Mucosa of stomach (tissue), 1 donor: ENCODE data around the gene DYSF.

Experiments
- H3K27me3 ChIP-seq: one replicate; pipeline ENCODE4 v1.7.0; 2013; ENCODE audit warnings: mild to moderate bottlenecking, low read length; ENCODE audit not compliant: control insufficient read depth, insufficient read depth
- H3K36me3 ChIP-seq: one replicate; pipeline ENCODE4 v1.7.0; 2013; ENCODE audit warnings: low read length; ENCODE audit not compliant: control insufficient read depth, insufficient read depth
- H3K4me1 ChIP-seq: one replicate; pipeline ENCODE4 v1.7.0; 2013; ENCODE audit warnings: mild to moderate bottlenecking, low read length; ENCODE audit not compliant: control insufficient read depth, insufficient read depth
- H3K4me3 ChIP-seq: one replicate; pipeline ENCODE4 v1.7.0; 2013; ENCODE audit warnings: low read length
- H3K9ac ChIP-seq: one replicate; pipeline ENCODE4 v1.7.0; 2013; ENCODE audit warnings: mild to moderate bottlenecking, low read length, moderate library complexity
- H3K9me3 ChIP-seq: one replicate; pipeline ENCODE4 v1.7.0; 2013; ENCODE audit warnings: mild to moderate bottlenecking, low read length, moderate library complexity; ENCODE audit not compliant: control insufficient read depth
- donor health status: Pancreatic carcinoma.

Gene DYSF

DNA sequence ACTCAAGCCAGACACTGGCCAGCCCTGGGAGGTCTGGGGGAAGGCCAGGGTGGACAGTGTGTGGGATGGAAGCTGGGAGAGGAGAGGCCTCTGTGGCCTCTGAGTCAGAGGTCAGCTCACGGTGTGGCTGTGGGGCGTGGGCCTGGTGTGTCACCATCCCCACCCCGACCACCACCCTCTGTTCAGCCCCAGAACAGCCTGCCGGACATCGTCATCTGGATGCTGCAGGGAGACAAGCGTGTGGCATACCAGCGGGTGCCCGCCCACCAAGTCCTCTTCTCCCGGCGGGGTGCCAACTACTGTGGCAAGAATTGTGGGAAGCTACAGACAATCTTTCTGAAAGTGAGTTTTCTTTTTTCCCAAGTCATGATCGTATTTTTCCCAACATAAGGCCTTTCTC is 110.5 kb downstream of the DYSF start:
- Histone ChIP-seq H3K9ac (no peak overlapping the region), H3K36me3 (no peaks in the 10 kb centered on the region), H3K4me3 (no peak overlapping the region), H3K27me3 (no peaks in the 10 kb centered on the region), H3K4me1 (no peaks in the 10 kb centered on the region), H3K9me3 (no peaks in the 10 kb centered on the region)

- Histone ChIP-seq H3K27me3 (no peaks in the 10 kb centered on the region), H3K9ac (no peak overlapping the region), H3K36me3 (no peaks in the 10 kb centered on the region), H3K4me3 (no peak overlapping the region), H3K9me3 (no peaks in the 10 kb centered on the region), H3K4me1 (no peaks in the 10 kb centered on the region)
Measured at GRCh38 chr2:71564361-71564760, 111.0 kb downstream of the DYSF start.

DNA sequence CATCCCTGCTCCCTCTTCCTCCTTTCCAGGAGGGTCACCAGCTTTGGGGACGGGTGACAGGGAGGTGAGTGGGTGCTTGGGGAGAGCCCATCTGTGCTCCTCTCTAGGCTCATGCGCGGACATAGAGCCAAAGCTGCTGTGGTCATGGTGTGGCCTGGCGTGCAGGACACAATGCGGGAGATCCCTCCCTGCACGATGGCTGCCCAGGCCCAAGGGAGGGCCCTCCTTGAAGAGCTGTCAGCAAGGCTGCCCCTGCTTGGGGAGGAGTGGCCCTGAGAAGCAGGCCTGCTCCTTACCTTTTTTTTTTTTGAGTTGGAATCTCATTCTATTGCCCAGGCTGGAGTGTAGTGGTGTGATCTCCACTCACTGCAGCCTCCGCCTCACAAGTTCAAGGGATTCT is 111.4 kb downstream of the DYSF start:
- Histone ChIP-seq H3K36me3 (no peaks in the 10 kb centered on the region), H3K4me3 (no peak overlapping the region)

GRCh38 chr2:71566372-71566771 is 113.0 kb downstream of the DYSF start:
- H3K9me3 ChIP-seq = no peaks in the 10 kb centered on the region
- no peaks in the 10 kb centered on the region for H3K36me3 ChIP-seq
- no peaks in the 10 kb centered on the region for H3K27me3 ChIP-seq
- no peak overlapping the region for H3K9ac ChIP-seq
- H3K4me1 ChIP-seq = no peaks in the 10 kb centered on the region
- H3K4me3 ChIP-seq = no peak overlapping the region

More for the DNA sequence above, 111.4 kb downstream of the DYSF start:
- Histone ChIP-seq H3K9ac (no peak overlapping the region), H3K27me3 (no peaks in the 10 kb centered on the region), H3K4me1 (no peaks in the 10 kb centered on the region), H3K9me3 (no peaks in the 10 kb centered on the region)

- Histone ChIP-seq H3K36me3 (no peaks in the 10 kb centered on the region), H3K9me3 (no peaks in the 10 kb centered on the region), H3K27me3 (no peaks in the 10 kb centered on the region), H3K9ac (no peak overlapping the region), H3K4me3 (no peak overlapping the region), H3K4me1 (no peaks in the 10 kb centered on the region)
Measured at GRCh38 chr2:71567625-71568024, 114.3 kb downstream of the DYSF start.

GRCh38 chr2:71568103-71568502 is 114.7 kb downstream of the DYSF start:
- H3K9ac ChIP-seq = no peak overlapping the region
- H3K36me3 ChIP-seq = no peaks in the 10 kb centered on the region
- no peaks in the 10 kb centered on the region for H3K9me3 ChIP-seq
- no peak overlapping the region for H3K4me3 ChIP-seq
- no peaks in the 10 kb centered on the region for H3K27me3 ChIP-seq
- H3K4me1 ChIP-seq = no peaks in the 10 kb centered on the region

GRCh38 chr2:71570511-71570910 is 117.2 kb downstream of the DYSF start:
- H3K36me3 ChIP-seq = no peaks in the 10 kb centered on the region
- no peaks in the 10 kb centered on the region for H3K9me3 ChIP-seq
- no peaks in the 10 kb centered on the region for H3K27me3 ChIP-seq
- H3K9ac ChIP-seq = no peak overlapping the region
- H3K4me1 ChIP-seq = no peaks in the 10 kb centered on the region
- H3K4me3 ChIP-seq = no peak overlapping the region

DNA sequence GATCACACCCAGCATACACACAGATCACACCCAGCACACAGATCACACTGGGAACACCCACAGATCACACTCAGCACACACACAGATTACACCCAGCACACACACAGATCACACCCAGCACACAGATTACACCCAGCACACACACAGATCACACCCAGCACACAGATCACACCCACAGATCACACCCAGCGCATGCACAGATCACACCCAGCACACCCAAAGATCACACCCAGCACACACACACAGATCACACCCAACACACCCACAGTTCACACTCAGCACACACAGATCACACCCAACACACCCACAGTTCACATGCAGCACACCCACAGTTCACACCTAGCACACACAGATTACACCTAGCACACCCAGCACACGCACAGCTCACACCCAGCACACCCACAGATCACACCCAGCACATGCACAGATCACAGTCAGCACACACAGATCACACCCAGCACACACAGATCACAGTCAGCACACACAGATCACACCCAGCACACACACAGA is 117.6 kb downstream of the DYSF start:
- Histone ChIP-seq H3K27me3 (no peaks in the 10 kb centered on the region), H3K4me1 (no peaks in the 10 kb centered on the region), H3K9me3 (no peaks in the 10 kb centered on the region), H3K9ac (no peak overlapping the region), H3K4me3 (no peak overlapping the region), H3K36me3 (no peaks in the 10 kb centered on the region)

GRCh38 chr2:71571945-71572344 is 118.6 kb downstream of the DYSF start:
- Histone ChIP-seq H3K27me3 (no peaks in the 10 kb centered on the region), H3K4me1 (no peaks in the 10 kb centered on the region), H3K4me3 (no peak overlapping the region), H3K9ac (no peak overlapping the region), H3K36me3 (no peaks in the 10 kb centered on the region), H3K9me3 (no peaks in the 10 kb centered on the region)

GRCh38 chr2:71575966-71576365 is 122.6 kb downstream of the DYSF start:
- no peak overlapping the region for H3K4me3 ChIP-seq
- H3K9ac ChIP-seq = no peak overlapping the region
- H3K9me3 ChIP-seq = no peaks in the 10 kb centered on the region
- H3K36me3 ChIP-seq = no peaks in the 10 kb centered on the region
- no peaks in the 10 kb centered on the region for H3K27me3 ChIP-seq
- no peaks in the 10 kb centered on the region for H3K4me1 ChIP-seq

- Histone ChIP-seq H3K36me3 (no peaks in the 10 kb centered on the region), H3K4me3 (no peak overlapping the region), H3K9ac (no peak overlapping the region), H3K27me3 (no peaks in the 10 kb centered on the region), H3K9me3 (no peaks in the 10 kb centered on the region), H3K4me1 (no peaks in the 10 kb centered on the region)
Measured at GRCh38 chr2:71576541-71576940, 123.2 kb downstream of the DYSF start.

DNA sequence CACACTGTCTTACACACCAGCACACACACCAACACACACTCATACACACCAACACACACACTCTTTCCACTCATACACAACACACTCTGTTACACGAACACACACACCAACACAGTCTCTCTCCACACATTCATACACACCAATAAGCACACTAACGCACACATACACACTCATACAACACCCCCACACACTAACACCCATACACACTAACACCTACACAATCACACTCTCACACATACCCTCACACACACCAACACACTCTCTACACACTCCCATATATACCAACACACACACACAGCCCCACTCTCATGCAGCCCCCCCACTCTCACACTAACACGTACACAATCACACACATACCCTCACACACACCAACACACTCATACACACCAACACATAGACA is 123.8 kb downstream of the DYSF start:
- no peaks in the 10 kb centered on the region for H3K27me3 ChIP-seq
- no peaks in the 10 kb centered on the region for H3K9me3 ChIP-seq
- H3K4me1 ChIP-seq = no peaks in the 10 kb centered on the region
- H3K4me3 ChIP-seq = no peak overlapping the region
- H3K36me3 ChIP-seq = no peaks in the 10 kb centered on the region
- no peak overlapping the region for H3K9ac ChIP-seq

GRCh38 chr2:71578767-71579342 is 125.5 kb downstream of the DYSF start:
- Histone ChIP-seq H3K36me3 (no peaks in the 10 kb centered on the region), H3K9me3 (no peaks in the 10 kb centered on the region), H3K27me3 (no peaks in the 10 kb centered on the region), H3K4me1 (no peaks in the 10 kb centered on the region), H3K9ac (no peak overlapping the region), H3K4me3 (no peak overlapping the region)
